NK-92 (cell line): Measurements from ENCODE around the gene OARD1.

Experiments
- DNase-seq: peaks from one replicate; lab custom pipeline; 2025; ENCODE audit not compliant: unreplicated experiment; lab: John Stamatoyannopoulos, UW

Gene OARD1

DNA sequence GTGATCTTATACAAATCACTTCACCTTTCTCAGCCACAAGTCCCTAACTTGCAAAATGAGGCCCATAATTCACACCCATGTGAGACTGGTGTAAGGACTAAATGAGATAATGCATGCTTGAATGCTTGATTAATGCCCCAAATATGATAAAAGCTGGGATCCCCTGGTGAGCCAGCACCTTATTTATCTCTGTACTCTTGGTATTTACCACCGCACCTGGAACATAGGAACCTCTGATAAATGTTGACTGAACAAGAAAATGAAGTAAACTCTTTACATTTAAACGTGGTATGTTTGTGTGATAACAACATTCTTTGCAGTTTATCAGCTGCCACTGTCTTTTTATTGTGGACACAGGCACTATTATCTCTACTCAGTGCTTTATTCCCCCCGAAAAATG is 21.6 kb downstream of the OARD1 start:
- no peak for DNase-seq

- no peak for DNase-seq
These were observed 22.2 kb downstream of the OARD1 start for GRCh38 chr6:41049955-41050354.

DNA sequence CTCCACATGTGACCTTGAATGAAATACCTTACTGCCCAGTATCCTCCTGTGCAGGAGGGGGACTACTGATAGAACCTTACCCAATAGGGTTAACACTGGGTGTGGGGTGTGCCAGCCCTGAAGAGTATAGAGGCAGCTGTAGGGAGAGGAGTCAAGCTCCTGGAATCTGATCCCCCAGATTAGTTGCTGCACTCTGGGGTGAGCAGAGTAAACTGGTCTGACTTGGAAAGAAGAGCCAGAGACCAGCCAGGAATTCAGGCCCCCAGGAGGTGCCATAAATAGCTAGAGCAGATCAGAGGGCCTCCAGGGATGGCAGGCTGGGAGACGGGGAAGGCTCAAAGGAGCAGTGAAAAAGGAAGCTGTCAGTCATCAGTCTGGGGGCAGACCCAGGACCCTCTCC is 22.6 kb downstream of the OARD1 start:
- DNase-seq: no peak

DNA sequence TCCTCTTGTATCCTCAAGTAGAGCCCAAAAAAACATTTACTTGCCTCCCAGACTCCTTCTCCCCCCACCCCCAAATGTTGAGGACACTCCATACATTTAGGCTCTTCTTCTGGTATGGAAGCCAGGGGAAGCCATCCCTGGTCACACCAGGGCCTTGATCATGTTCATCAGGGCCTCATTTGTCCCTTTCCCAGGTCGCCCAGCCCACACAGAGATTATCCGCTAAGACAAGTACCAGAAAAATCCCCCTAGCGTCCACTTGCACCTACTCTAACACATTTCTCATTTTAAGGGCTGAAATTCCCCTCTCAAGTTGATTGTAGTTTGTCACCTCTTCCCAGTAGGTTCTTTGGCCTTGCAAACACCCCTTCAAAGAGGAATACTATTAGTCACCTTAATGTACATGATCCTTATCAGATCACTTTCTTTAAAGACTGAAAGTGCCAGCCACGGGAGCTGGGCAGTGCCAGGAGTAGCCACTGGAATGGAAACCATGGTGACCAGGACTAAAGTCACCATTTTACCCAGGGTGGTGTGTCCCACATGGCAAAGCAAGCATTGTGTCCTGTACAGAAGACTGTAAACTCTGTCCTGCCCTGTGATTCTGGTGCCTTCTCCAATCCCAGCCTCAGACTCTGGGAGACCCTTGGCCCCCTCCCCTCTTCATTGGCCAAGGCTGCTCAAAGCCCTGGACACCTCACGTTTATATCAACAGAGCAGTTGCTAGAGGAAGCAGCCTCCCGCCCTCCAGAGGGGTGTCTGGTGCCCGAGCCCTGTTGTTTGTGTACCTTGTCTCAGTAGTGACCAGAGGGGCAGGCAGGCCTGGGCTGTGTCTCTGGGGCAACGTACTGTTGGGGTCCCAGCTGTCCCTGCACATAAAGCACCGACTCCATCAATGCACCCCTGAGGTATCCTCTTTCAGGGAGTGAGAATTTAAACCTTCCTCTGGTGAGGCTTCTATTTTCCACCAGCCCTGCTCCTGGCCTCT is 24.1 kb downstream of the OARD1 start:
- no peak for DNase-seq

DNA sequence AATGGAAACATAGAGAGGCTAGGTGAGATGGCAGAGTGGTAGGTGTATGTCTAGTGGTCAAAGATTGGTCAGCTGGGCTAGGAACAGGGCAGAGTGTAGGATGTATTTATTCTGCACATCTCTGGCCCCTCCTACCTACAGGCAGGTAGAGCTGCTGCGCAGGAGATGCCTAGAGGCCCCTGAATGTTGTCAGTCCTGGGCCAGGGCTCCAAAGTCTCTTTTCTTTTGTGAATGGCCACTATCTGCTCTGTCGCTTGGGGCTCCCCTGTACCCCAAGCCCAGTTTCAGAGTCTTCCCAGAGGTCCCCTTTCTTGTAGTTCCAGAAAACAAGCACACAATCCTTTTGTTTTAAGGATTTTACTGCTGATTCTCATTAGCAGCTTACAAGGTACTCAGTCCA is 24.9 kb downstream of the OARD1 start:
- no peak for DNase-seq

DNA sequence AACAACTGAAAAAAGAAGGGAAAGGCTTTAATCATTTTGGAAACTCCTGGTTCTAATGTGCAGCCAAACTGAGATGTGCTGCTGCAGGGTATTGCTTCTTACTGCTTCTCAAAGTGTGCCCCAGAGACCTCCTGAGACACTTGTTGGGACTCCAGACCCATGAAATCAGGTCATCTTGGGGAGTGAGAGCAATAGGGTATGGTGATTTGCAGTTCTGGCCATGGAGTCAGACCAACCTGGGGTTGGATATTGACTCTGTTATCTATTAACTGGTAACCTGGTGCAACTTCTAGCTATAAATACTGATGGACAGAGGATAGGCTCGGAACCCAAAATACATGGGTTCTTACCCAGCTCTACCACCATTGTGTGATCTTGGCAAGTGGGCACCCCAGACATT is 26.1 kb downstream of the OARD1 start:
- DNase-seq: no peak

- no peak for DNase-seq
These were observed 26.5 kb downstream of the OARD1 start for GRCh38 chr6:41045664-41046063.

- DNase-seq: no peak
These were observed 29.0 kb downstream of the OARD1 start for GRCh38 chr6:41043151-41043550.

DNA sequence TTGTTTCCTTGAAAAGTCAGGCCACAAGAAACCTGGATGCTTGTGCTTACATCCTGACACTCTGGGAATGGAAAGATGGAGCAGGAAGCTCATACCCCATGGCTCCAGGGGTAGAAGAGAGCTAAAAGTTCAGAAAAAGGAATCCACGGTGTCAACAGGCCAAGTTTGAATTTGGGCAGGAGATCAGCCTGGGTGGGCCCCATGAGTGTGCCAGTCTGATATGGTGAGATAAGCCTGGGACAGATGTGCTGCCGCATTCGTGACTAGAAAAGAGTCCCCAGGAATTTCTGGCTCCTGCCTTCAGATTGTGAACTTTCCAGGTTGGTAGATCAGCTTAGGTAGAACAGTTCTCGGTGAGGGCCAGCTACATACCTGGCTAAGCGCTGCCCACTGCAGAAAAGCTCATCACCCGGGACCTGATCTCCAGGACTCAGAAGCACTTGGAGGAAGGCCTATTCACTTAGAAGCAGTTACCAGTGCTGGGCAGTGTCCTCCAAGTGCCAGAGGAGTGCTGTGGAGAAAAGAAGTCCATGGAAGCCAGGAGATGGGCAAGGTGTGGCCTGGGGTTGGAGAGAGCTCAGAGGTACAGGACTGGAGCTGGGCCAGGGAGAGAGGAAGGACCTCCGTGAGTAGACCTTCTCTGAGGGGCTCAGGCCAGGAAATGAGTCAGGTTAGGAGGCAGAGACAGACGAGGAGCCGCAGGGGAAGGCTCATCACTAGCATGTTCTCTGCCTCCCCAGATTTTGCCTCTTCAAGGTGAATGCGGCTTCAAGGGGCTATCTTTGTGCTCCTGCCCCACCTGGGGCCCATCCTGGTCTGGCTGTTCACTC is 29.7 kb downstream of the OARD1 start, which contains the start of gene TSPO2:
Gene TSPO2 (plus strand): TSS at position 242 of the 830 bp plus-strand sequence. CDS start 519 bp downstream, at position 761.
- DNase-seq: no peak

GRCh38 chr6:41040940-41041536 is 31.1 kb downstream of the OARD1 start:
- no peak for DNase-seq

GRCh38 chr6:41040101-41040939 is 31.8 kb downstream of the OARD1 start:
- no peak for DNase-seq

- no peak for DNase-seq
These were observed 32.8 kb downstream of the OARD1 start, which contains the start of gene UNC5CL for GRCh38 chr6:41039060-41039998. Gene UNC5CL (minus strand): TSS chr6:41039221. CDS start chr6:41035074, 4,147 bp downstream.

- no peak for DNase-seq
These were observed 34.0 kb downstream of the OARD1 start for GRCh38 chr6:41038205-41038604.

DNA sequence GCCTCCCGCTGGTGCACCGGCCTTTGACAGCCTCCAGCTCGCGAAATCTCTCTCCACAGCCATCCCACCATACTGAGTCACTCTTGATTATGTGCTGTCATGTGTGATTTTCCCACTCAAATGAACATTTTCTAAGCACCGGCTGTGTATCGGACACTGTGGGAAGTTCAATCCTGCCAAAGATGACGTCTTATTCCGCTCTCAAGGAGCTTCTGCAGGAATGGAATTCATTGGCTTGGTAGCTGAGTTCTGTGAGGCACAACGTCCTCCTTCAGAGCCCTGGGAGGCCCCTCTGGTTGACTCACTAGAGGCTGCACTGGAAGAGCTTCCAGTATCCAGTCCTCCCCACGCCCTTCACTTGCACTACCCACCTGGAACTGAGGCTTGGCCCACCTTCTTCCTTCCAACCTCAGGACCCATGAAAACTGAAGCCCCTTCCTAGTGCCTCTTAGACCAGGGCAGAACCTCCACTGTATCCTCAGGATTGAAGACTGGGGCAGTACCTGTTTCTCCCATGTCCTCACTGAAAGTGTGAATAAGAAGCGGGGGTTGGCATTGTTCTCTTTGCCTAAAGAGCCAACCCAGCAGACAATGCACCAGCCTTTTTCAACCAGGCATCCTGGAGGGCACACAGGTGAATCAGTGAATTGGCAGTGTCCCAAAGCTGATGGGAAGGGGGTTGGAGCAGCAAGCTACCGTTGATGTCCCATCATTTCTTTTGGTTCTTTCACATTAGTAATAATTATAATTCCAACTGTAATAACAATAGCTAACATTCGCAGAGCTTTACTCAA is 34.9 kb downstream of the OARD1 start:
- DNase-seq: no peak

GRCh38 chr6:41036601-41037000 is 35.6 kb downstream of the OARD1 start:
- DNase-seq: no peak

DNA sequence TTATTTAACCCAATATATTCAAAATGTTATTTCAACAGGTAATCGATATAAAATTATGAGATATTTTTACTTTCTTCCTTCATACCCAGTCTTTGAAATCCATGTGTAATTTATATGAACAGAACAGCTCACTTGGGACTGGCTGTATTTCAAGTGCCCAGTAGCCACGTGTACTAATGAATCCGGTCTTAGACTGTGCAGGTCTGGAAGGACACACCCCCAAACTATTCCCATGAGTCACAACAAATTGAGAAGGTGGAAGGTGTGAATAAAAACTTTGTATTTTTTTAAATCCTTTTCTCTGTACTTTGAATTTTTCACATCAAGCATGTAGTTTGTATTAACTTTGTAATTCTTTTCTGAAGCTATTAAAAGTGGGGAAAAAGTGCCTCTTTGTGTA is 36.0 kb downstream of the OARD1 start:
- no peak for DNase-seq

DNA sequence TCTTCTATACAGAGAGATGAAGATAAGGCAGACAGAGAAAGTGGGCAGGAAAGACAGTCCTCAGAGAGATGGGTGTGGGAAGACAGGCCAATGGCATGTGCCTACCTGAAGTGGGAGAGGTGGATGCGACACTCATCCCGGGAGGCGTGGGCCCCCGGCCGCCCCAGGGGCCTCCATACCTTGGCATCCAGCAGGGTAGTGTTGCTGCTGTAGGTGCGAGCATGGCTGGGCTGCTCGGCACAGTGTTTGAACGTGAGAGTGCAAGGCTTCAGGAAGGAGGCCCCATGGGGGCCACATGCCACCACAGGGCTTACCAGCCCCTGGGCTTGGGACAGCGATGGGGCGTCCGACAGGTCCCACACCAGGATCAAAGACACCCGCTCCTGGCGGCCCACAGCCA is 38.4 kb downstream of the OARD1 start:
- no peak for DNase-seq

GRCh38 chr6:41032830-41033229 is 39.3 kb downstream of the OARD1 start:
- DNase-seq: no peak
